Thoracic aorta (tissue), 2 donors: Measurements from ENCODE around the gene NID1. TPM values are rescaled to one million over a fixed set of nuclear protein-coding genes. Genes with fewer than 3 reads are reported as not detected.

Experiments
- ATAC-seq: fragments of 150-250 bp; one replicate; pipeline ENCODE4 v1.8.0; 2017; ENCODE audit warnings: low read depth; ENCODE audit not compliant: insufficient number of reproducible peaks, low FRiP score
- DNase-seq: peaks from one replicate; pipeline ENCODE4 v3.0.0-alpha.2; 2020; ENCODE audit warnings: low spot score
- H3K27ac ChIP-seq, 2 donors: fragments of 200-600 bp; sonication (generic); 1 replicate in 1 of 2; 2 replicates in 1 of 2; pipeline ENCODE4 v1.5.1; 2016; ENCODE audit warnings: mild to moderate bottlenecking in 2 of 2, moderate library complexity in 2 of 2
- H3K27me3 ChIP-seq: fragments of 200-600 bp; sonication (generic); replicated peaks from 2 replicates; pipeline ENCODE4 v1.6.0; 2016; ENCODE audit warnings: mild to moderate bottlenecking; ENCODE audit not compliant: insufficient read depth
- H3K36me3 ChIP-seq: fragments of 200-600 bp; sonication (generic); one replicate; pipeline ENCODE4 v1.5.1; 2016
- H3K4me1 ChIP-seq, 2 donors: fragments of 200-600 bp; sonication (generic); 1 replicate in 1 of 2; 2 replicates in 1 of 2; pipeline versions ENCODE4 v1.5.1 to v1.6.0; 2016; ENCODE audit warnings: low read depth in 2 of 2, mild to moderate bottlenecking in 1 of 2; ENCODE audit not compliant: control insufficient read depth in 1 of 2
- H3K4me3 ChIP-seq: fragments of 200-600 bp; sonication (generic); 2 replicates; pipeline ENCODE4 v1.5.1; 2016; ENCODE audit warnings: mild to moderate bottlenecking
- H3K9me3 ChIP-seq: fragments of 200-600 bp; sonication (generic); 2 replicates; pipeline ENCODE4 v1.5.1; 2016
- CTCF ChIP-seq: fragments of 200-600 bp; sonication (generic); IDR thresholded peaks from one replicate; pipeline ENCODE4 v1.5.1; 2019; ENCODE audit warnings: antibody characterized with exemption
- total RNA-seq, 2 donors: library from RNA; depleted of rRNA; stranded (reverse); fragments of >200 nt; gene quantifications; one replicate each; pipeline versions ENCODE4 v1.1.0 to v1.2.3, GENCODE V29; 2016

Gene NID1
- total RNA-seq, 2 donors from 2014 or later = 82.4 to 95.5 TPM

GRCh38 chr1:236015539-236015938 is 49.4 kb downstream of the NID1 start:
- H3K4me3 ChIP-seq = no peak overlapping the region
- no peak for ATAC-seq
- no peaks in the 10 kb centered on the region for H3K27me3 ChIP-seq
- TF ChIP-seq CTCF = no peak
- no peak overlapping the region for H3K27ac ChIP-seq
- DNase-seq = no peak
- H3K4me1 ChIP-seq = no peaks in the 10 kb centered on the region
- peaks cover 17% of the 10 kb centered on the region for H3K36me3 ChIP-seq
- no peaks in the 10 kb centered on the region for H3K9me3 ChIP-seq

GRCh38 chr1:236013330-236013729 is 51.6 kb downstream of the NID1 start:
- no peaks in the 10 kb centered on the region for H3K27me3 ChIP-seq
- no peak overlapping the region for H3K27ac ChIP-seq
- ATAC-seq (no peak), DNase-seq (no peak)
- H3K4me1 ChIP-seq = no peaks in the 10 kb centered on the region
- peaks cover 11% of the 10 kb centered on the region for H3K36me3 ChIP-seq
- no peaks in the 10 kb centered on the region for H3K9me3 ChIP-seq
- TF ChIP-seq CTCF = no peak
- H3K4me3 ChIP-seq = no peak overlapping the region

GRCh38 chr1:236011641-236012040 is 53.2 kb downstream of the NID1 start:
- Histone ChIP-seq H3K4me1 (no peaks in the 10 kb centered on the region), H3K27me3 (no peaks in the 10 kb centered on the region), H3K9me3 (no peaks in the 10 kb centered on the region), H3K36me3 (peaks cover 11% of the 10 kb centered on the region), H3K4me3 (no peak overlapping the region), H3K27ac (no peak overlapping the region)
- ATAC-seq = no peak
- TF ChIP-seq CTCF = no peak
- no peak for DNase-seq

GRCh38 chr1:236010443-236010842 is 54.4 kb downstream of the NID1 start:
- Histone ChIP-seq H3K36me3 (peaks cover 11% of the 10 kb centered on the region), H3K27me3 (no peaks in the 10 kb centered on the region), H3K4me1 (no peaks in the 10 kb centered on the region), H3K27ac (no peak overlapping the region), H3K9me3 (no peaks in the 10 kb centered on the region), H3K4me3 (no peak overlapping the region)
- ATAC-seq (no peak), DNase-seq (no peak)
- TF ChIP-seq CTCF = no peak

- no peaks in the 10 kb centered on the region for H3K4me1 ChIP-seq
- no peak overlapping the region for H3K27ac ChIP-seq
- DNase-seq (no peak), ATAC-seq (no peak)
- TF ChIP-seq CTCF = no peak
- no peak overlapping the region for H3K4me3 ChIP-seq
- peaks cover 6% of the 10 kb centered on the region for H3K36me3 ChIP-seq
- H3K27me3 ChIP-seq = no peaks in the 10 kb centered on the region
- H3K9me3 ChIP-seq = no peaks in the 10 kb centered on the region
Observed at GRCh38 chr1:236009857-236010256, 55.0 kb downstream of the NID1 start.
